ENCODE results near the gene LIN7B. TPM values are rescaled to one million over a fixed set of nuclear protein-coding genes. Genes with fewer than 3 reads are reported as not detected.

Gene LIN7B
- total and polyA plus RNA-seq, 2 of the 8 experiments (the other 6 are each of a cell fraction or from before 2014, with no cell fraction given), result 4.1 to 4.2 TPM

- H3K18ac ChIP-seq (ENCODE audit: extremely low read depth, low read length), result peak overlapping the region; percentile 88; the same call in 1 of the 2 replicates
- ChIA-PET CTCF (ENCODE audit: partially characterized antibody) (interaction anchor here (0.6 to 6.4 kb wide), 44 partner anchors 9 to 401 kb away, joined by 3 to 99 read pairs (median 4); partner anchors contain the start of genes HRC, LIN7B and TRPM4), POLR2A (ENCODE audit: partially characterized antibody) (interaction anchor here (0.8 to 5.6 kb wide), 17 partner anchors 8 to 1355 kb away, joined by 3 to 47 read pairs (median 4); partner anchors contain the start of genes C19orf73, LIN7B and TRPM4)
- H2BK12ac ChIP-seq (ENCODE audit: low read depth, low read length), result peak overlapping the region; percentile 50; the same call in 1 of the 2 replicates
- no peak overlapping the region for H2AK5ac ChIP-seq (ENCODE audit: low read depth, low read length)
- no peak overlapping the region for H3K23ac ChIP-seq (ENCODE audit: insufficient read length)
- 10% methylated on average over 20 of the region's 30 CpGs; no CpG with 5 or more reads in 1 of the 2 experiments for WGBS, 2 experiments (ENCODE audit: extremely low coverage in 1 of 2, insufficient coverage in 1 of 2, insufficient read length in 1 of 2, insufficient replicate concordance in 2 of 2, low coverage in 1 of 2, low lambda C conversion rate in 2 of 2, missing lambda C conversion rate in 1 of 2)
- H3K4ac ChIP-seq (replicated peaks; ENCODE audit: insufficient read length, low read depth, low read length), result peak overlapping the region; percentile 9
- peak overlapping the region; percentile 72; the same call in 1 of the 2 replicates for H4K8ac ChIP-seq (ENCODE audit: extremely low read depth, insufficient read depth, low read length)
- no peaks in the 10 kb centered on the region for H3K27me3 ChIP-seq (replicated peaks in 1 of 4; ENCODE audit: control insufficient read depth in 3 of 4, extremely low read depth in 1 of 4, insufficient read depth in 3 of 4, low read length in 3 of 4)
- H3K9ac ChIP-seq (replicated peaks in 1 of 4; ENCODE audit: extremely low read depth in 1 of 4, low read depth in 3 of 4, low read length in 3 of 4), result no peak overlapping the region
- no peak overlapping the region; the same call in 1 of the 2 replicates for H3K27ac ChIP-seq (ENCODE audit: low read depth, low read length)
- H3K23me2 ChIP-seq (ENCODE audit: low read depth, low read length), result peaks cover 28% of the 10 kb centered on the region
- peaks cover 0 to 13% (median 8%) of the 10 kb centered on the region in 4 experiments; a peak in 6 of 7 replicates for H3K4me1 ChIP-seq (replicated peaks in 1 of 4; ENCODE audit: control insufficient read depth in 3 of 4, insufficient read depth in 4 of 4, low read length in 3 of 4)
- no peaks in the 10 kb centered on the region for H3K79me2 ChIP-seq (ENCODE audit: control insufficient read depth in 1 of 2, insufficient read depth in 2 of 2, low read length in 2 of 2)
- peak overlapping the region; percentile 73 for H3K56ac ChIP-seq (replicated peaks; ENCODE audit: insufficient read length, low read depth, low read length)
- peak overlapping the region; percentile 83; the same call in 1 of the 2 replicates for H2BK5ac ChIP-seq (ENCODE audit: low read depth, low read length)
- peak overlapping the region; percentile 27 to 90 for H3K4me2 ChIP-seq (ENCODE audit: insufficient read depth in 1 of 2, low read depth in 2 of 2, low read length in 2 of 2)
- H4K20me1 ChIP-seq (replicated peaks in 1 of 2; ENCODE audit: control insufficient read depth in 1 of 2, insufficient read depth in 2 of 2, low read length in 2 of 2), result peaks cover 0 to 6% of the 10 kb centered on the region in 2 experiments
- H3K36me3 ChIP-seq (ENCODE audit: control insufficient read depth in 2 of 4, insufficient read depth in 4 of 4, low read length in 3 of 4), result no peaks in the 10 kb centered on the region; a peak in 1 of 8 replicates
- peak in 1 of 2 experiments; percentile 99 for DNase-seq (ENCODE audit: low read depth in 1 of 2, low spot score in 2 of 2)
- no peaks in the 10 kb centered on the region for H3K9me3 ChIP-seq (ENCODE audit: insufficient read depth in 2 of 2, low read depth in 1 of 2, low read length in 1 of 2)
- H3K4me3 ChIP-seq (ENCODE audit: extremely low read depth in 1 of 4, insufficient read depth in 2 of 4, low read depth in 3 of 4, low read length in 4 of 4), result peak overlapping the region; percentile 18 to 56 (median 32)
- peak overlapping the region; percentile 89; the same call in 1 of the 2 replicates for H2BK15ac ChIP-seq (ENCODE audit: low read length)
- H3K14ac ChIP-seq (ENCODE audit: insufficient read length), result no peak overlapping the region
- H2AFZ ChIP-seq (ENCODE audit: low read length), result no peak overlapping the region
- H4K5ac ChIP-seq (ENCODE audit: insufficient read length, low read depth, low read length), result peak overlapping the region; percentile 86
- FAIRE-seq, result no peak
- H4K91ac ChIP-seq (replicated peaks; ENCODE audit: insufficient read length, low read length), result peak overlapping the region; percentile 90
- 0 out of 2 replicates have a peak, but pooled peaks cover 2% of the 10 kb centered on the region for H3K79me1 ChIP-seq (ENCODE audit: low read depth, low read length)
- no peak overlapping the region for H2BK120ac ChIP-seq (replicated peaks; ENCODE audit: low read depth, low read length)
- peak overlapping the region; percentile 80; the same call in 1 of the 2 replicates for H2BK20ac ChIP-seq (ENCODE audit: low read length)
- TF ChIP-seq JUN (IDR thresholded peaks at IDR 0.05; ENCODE audit: low read depth, low read length) (no peak), CTBP2 (IDR thresholded peaks at IDR 0.05; ENCODE audit: borderline replicate concordance, insufficient read depth, insufficient read length, low read length) (peak; percentile 44), SP4 (IDR thresholded peaks at IDR 0.05; ENCODE audit: low read length) (no peak), KDM1A (IDR thresholded peaks at IDR 0.05; ENCODE audit: borderline replicate concordance, low read length) (peak; percentile 13; the same call in 1 of the 2 replicates), GTF2F1 (IDR thresholded peaks at IDR 0.05; ENCODE audit: borderline replicate concordance, low read depth, low read length) (0 out of 2 replicates have a peak, but pooled peaks have one; percentile 32), CBX5 (IDR thresholded peaks at IDR 0.05; ENCODE audit: low read depth, low read length) (no peak), SP1 (IDR thresholded peaks at IDR 0.05; ENCODE audit: low read depth, low read length) (peak; percentile 68), EP300 (IDR thresholded peaks at IDR 0.05; ENCODE audit: borderline replicate concordance in 1 of 2, low read depth in 2 of 2, low read length in 2 of 2) (peak in 1 of 2 experiments; percentile 98; a peak in 2 of 3 replicates), RAD21 (IDR thresholded peaks at IDR 0.05 in 1 of 2, conservative IDR thresholded peaks at IDR 0.05 in 1 of 2; ENCODE audit: low read depth in 2 of 2, low read length in 2 of 2) (peak; percentile 61 to 70), CREB1 (IDR thresholded peaks at IDR 0.05) (peak; percentile 54; the same call in 1 of the 2 replicates)
These were observed 31.6 kb downstream of the LIN7B start for GRCh38 chr19:49145573-49146407.
